Tibial nerve (tissue), 4 donors: ENCODE results near the gene SIGMAR1.

ENCODE experiments used
- EP300 ChIP-seq, 2 donors: sonication (generic); formaldehyde crosslinking; IDR thresholded peaks; one replicate each; pipeline ENCODE4 v1.6.1; 2017; ENCODE audit warnings: antibody characterized with exemption in 2 of 2, mild to moderate bottlenecking in 1 of 2
- POLR2A ChIP-seq, 2 donors: fragments of 450-650 bp; IDR thresholded peaks; one replicate each; pipeline ENCODE4 v1.6.1; 2017; ENCODE audit warnings: antibody characterized with exemption in 2 of 2, mild to moderate bottlenecking in 2 of 2, moderate library complexity in 2 of 2
- TF ChIP-seq, protein P1 (sequence below), 5 experiments: fragments of 200-600 bp in 3 of 5; fragments of 450-650 bp in 2 of 5; sonication (generic) in 3 of 5; IDR thresholded peaks; one replicate each; pipeline ENCODE4 v1.5.1; 2016 to 2019; ENCODE audit warnings: antibody characterized with exemption in 5 of 5, mild to moderate bottlenecking in 3 of 5, moderate library complexity in 2 of 5

DNA sequence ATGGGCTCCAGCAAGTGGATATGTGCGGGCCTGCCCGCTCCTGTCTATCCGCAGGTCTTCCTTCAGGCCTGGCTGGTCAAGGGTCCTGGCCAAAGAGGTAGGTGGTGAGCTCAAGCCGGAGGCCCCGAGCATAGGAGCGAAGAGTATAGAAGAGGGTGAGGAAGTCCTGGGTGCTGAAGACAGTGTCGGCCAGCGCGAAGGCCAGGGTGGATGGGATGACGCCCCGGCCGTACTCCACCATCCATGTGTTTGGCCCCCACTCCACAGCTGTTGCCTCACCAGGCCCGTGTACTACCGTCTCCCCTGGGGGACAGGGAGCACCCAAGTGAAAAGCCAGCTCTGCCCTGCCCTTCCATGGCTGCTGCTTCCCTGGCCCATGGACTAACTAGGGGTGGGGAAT is 2.0 kb downstream of the SIGMAR1 start:
- TF ChIP-seq, protein P1, sequence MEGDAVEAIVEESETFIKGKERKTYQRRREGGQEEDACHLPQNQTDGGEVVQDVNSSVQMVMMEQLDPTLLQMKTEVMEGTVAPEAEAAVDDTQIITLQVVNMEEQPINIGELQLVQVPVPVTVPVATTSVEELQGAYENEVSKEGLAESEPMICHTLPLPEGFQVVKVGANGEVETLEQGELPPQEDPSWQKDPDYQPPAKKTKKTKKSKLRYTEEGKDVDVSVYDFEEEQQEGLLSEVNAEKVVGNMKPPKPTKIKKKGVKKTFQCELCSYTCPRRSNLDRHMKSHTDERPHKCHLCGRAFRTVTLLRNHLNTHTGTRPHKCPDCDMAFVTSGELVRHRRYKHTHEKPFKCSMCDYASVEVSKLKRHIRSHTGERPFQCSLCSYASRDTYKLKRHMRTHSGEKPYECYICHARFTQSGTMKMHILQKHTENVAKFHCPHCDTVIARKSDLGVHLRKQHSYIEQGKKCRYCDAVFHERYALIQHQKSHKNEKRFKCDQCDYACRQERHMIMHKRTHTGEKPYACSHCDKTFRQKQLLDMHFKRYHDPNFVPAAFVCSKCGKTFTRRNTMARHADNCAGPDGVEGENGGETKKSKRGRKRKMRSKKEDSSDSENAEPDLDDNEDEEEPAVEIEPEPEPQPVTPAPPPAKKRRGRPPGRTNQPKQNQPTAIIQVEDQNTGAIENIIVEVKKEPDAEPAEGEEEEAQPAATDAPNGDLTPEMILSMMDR (IDR thresholded peaks at IDR 0.05), result no peak
- no peak for TF ChIP-seq POLR2A (IDR thresholded peaks at IDR 0.05)
- TF ChIP-seq EP300 (IDR thresholded peaks at IDR 0.05), result no peak
